ENCODE results near the gene SLC30A7.
"Not testable (repeated sequence)": the region's sequence is repeated elsewhere in the genome, so short reads cannot be mapped to it uniquely, and the experiment has no call there.

SLC30A7 gene

DNA sequence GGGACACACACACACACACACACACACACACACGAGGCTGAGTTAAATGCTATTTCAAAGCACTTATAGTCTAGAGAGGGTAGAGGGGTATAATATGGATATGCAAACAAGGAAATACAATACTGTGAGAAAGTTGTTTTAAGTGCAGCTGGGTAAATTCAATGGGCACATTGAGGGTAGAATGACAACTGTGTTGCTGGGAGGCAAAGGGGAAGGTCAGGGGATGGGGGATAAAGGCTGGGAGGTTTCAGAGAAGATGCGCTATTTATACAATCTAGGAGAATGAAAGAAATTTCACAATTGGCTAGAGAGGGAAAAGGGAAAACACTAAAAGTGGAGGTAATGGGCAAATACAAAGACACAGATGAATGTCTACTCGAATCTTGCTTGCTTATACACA lies 20.7 kb upstream of the SLC30A7 start:
- H3K27me3 ChIP-seq (replicated peaks in 2 of 5; ENCODE audit: control insufficient read depth in 4 of 5, insufficient read depth in 5 of 5, low read length in 4 of 5) = no peaks in the 10 kb centered on the region
- H3K27ac ChIP-seq (ENCODE audit: insufficient read depth in 1 of 2, low read depth in 1 of 2, low read length in 2 of 2, poor library complexity in 1 of 2, severe bottlenecking in 2 of 2) = no peak overlapping the region
- POLR2A ChIA-PET = no interaction called here
- no peaks in the 10 kb centered on the region for H3K9me3 ChIP-seq (ENCODE audit: control extremely low read depth in 1 of 5, control insufficient read depth in 4 of 5, insufficient read depth in 2 of 5, low read depth in 1 of 5, low read length in 4 of 5)
- CTCF ChIA-PET = interaction anchor here (1.0 to 2.2 kb wide), 3 partner anchors 11 to 414 kb away, joined by 3 to 6 read pairs (median 4); no protein-coding TSS in a partner anchor
- no peak for DNase-seq
- H3K4me3 ChIP-seq (ENCODE audit: control insufficient read depth in 1 of 7, extremely low read depth in 1 of 7, insufficient read depth in 4 of 7, low read depth in 2 of 7, low read length in 6 of 7) = no peak overlapping the region
- WGBS (ENCODE audit: insufficient coverage) = no CpG with 5 or more reads among the region's 3 CpGs
- H3K36me3 ChIP-seq (ENCODE audit: control insufficient read depth in 4 of 4, insufficient read depth in 4 of 4, low read length in 3 of 4) = peaks cover 2 to 6% (median 3%) of the 10 kb centered on the region in 4 experiments
- peaks cover 0 to 7% (median 3%) of the 10 kb centered on the region in 4 experiments for H3K4me1 ChIP-seq (ENCODE audit: control extremely low read depth in 1 of 4, control insufficient read depth in 4 of 4, insufficient read depth in 4 of 4, low read length in 3 of 4)

DNA sequence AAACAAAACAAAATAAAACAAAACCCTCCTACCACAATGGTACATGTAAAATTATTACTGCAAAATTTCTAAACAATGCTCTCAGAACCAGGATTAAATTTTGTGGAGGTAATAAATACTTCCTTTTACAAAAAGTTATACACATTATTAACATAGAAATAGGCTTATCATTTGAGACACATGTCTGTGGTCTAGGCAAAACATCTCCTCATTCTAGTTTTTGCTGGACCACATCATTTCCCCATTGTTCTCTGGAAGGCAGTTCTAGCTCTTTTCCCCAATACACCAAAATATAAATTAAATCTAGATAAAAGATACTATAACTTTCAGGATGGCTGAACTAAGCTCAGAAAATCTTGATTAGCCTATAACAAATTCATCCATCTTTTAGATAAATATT lies 19.6 kb upstream of the SLC30A7 start:
- Histone ChIP-seq H3K36me3 (ENCODE audit: control insufficient read depth in 4 of 4, insufficient read depth in 4 of 4, low read length in 3 of 4) (peaks cover 2 to 6% (median 3%) of the 10 kb centered on the region in 4 experiments), H3K9me3 (ENCODE audit: control extremely low read depth in 1 of 5, control insufficient read depth in 4 of 5, insufficient read depth in 2 of 5, low read depth in 1 of 5, low read length in 4 of 5) (no peaks in the 10 kb centered on the region), H3K27me3 (replicated peaks in 2 of 5; ENCODE audit: control insufficient read depth in 4 of 5, insufficient read depth in 5 of 5, low read length in 4 of 5) (no peaks in the 10 kb centered on the region), H3K4me3 (ENCODE audit: control insufficient read depth in 1 of 7, extremely low read depth in 1 of 7, insufficient read depth in 4 of 7, low read depth in 2 of 7, low read length in 6 of 7) (no peak overlapping the region), H3K27ac (ENCODE audit: insufficient read depth in 1 of 2, low read depth in 1 of 2, low read length in 2 of 2, poor library complexity in 1 of 2, severe bottlenecking in 2 of 2) (no peak overlapping the region), H3K4me1 (ENCODE audit: control extremely low read depth in 1 of 4, control insufficient read depth in 4 of 4, insufficient read depth in 4 of 4, low read length in 3 of 4) (no peaks in the 10 kb centered on the region)
- peak; percentile 12 to 74 (median 59) for DNase-seq
- ChIA-PET CTCF (interaction anchor here (0.9 to 2.1 kb wide), 6 partner anchors 8 to 413 kb away, joined by 3 to 7 read pairs (median 4); no protein-coding TSS in a partner anchor), POLR2A (interaction anchor here (0.6 kb wide), 1 partner anchor 561 kb away, joined by 5 read pairs; no protein-coding TSS in a partner anchor)

DNA sequence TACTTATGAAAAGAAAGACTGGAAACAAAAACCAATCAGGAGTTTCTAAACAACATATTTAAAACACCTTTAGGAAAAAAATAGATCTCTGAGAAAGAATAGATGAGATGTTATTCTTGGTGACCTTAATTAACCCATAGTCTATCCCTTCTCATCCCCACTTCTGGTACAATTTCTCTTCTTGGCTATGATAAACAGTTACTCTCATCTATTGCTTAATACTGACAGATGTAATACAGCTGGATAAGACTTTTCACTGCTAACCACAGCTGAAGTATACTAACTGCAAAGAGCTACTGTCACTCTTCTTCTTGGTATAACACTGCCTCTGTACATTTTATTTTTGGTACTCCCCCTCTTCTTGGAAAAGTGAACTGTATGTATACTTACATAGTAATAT lies 16.5 kb upstream of the SLC30A7 start:
- Histone ChIP-seq H3K27me3 (replicated peaks in 2 of 5; ENCODE audit: control insufficient read depth in 4 of 5, insufficient read depth in 5 of 5, low read length in 4 of 5) (no peaks in the 10 kb centered on the region), H3K27ac (ENCODE audit: insufficient read depth in 1 of 2, low read depth in 1 of 2, low read length in 2 of 2, poor library complexity in 1 of 2, severe bottlenecking in 2 of 2) (no peak overlapping the region), H3K4me1 (ENCODE audit: control extremely low read depth in 1 of 4, control insufficient read depth in 4 of 4, insufficient read depth in 4 of 4, low read length in 3 of 4) (peaks cover 0 to 2% (median 0%) of the 10 kb centered on the region in 4 experiments), H3K9me3 (ENCODE audit: control extremely low read depth in 1 of 5, control insufficient read depth in 4 of 5, insufficient read depth in 2 of 5, low read depth in 1 of 5, low read length in 4 of 5) (no peaks in the 10 kb centered on the region), H3K4me3 (ENCODE audit: control insufficient read depth in 1 of 7, extremely low read depth in 1 of 7, insufficient read depth in 4 of 7, low read depth in 2 of 7, low read length in 6 of 7) (no peak overlapping the region), H3K36me3 (ENCODE audit: control insufficient read depth in 4 of 4, insufficient read depth in 4 of 4, low read length in 3 of 4) (peaks cover 0 to 6% (median 3%) of the 10 kb centered on the region in 4 experiments)
- DNase-seq = no peak
- ChIA-PET POLR2A (no interaction called here), CTCF (interaction anchor here (0.9 to 1.9 kb wide), 4 partner anchors 9 to 416 kb away, joined by 3 to 7 read pairs (median 4); no protein-coding TSS in a partner anchor)

DNA sequence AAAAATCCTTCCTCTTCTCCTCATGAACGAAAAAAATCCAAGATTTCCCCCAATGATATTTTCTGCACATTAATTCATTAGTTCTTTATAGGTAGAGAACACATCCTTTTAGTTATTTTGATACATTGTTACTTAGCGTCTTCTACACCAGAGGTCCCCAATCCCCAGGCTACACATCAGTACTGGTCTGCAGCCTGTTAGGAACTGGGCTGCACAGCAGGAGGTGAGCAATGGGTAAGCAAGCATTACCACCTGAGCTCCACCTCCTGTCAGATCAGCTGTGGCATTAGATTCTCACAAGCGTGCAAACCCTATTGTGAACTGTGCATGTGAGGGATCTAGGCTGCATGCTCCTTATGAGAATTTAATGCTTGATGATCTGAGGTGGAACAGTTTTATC lies 14.2 kb upstream of the SLC30A7 start:
- WGBS (ENCODE audit: insufficient coverage) = no CpG with 5 or more reads among the region's 3 CpGs

DNA sequence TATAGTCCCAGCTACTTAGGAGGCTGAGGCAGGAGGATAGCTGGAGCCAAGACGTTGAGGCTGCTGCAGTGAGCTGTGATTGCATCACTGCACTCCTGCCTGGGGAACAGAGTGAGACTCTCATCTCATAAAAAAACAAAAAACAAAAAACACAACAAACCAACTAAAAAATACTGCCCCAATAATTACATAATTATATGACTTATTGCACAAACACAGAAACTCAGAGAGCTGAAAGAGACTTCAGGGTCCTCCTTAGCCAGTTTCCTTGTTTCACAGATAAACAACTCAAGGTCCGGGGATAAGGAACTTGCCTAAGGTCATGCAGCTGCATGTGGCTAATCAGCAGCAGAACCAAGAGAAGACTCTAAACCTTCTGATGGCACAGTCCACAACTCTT lies 13.2 kb upstream of the SLC30A7 start:
- Histone ChIP-seq H3K36me3 (ENCODE audit: control insufficient read depth in 4 of 4, insufficient read depth in 4 of 4, low read length in 3 of 4) (peaks cover 0 to 7% (median 3%) of the 10 kb centered on the region in 4 experiments), H3K4me3 (ENCODE audit: control insufficient read depth in 1 of 7, extremely low read depth in 1 of 7, insufficient read depth in 4 of 7, low read depth in 2 of 7, low read length in 6 of 7) (no peak overlapping the region), H3K4me1 (ENCODE audit: control extremely low read depth in 1 of 4, control insufficient read depth in 4 of 4, insufficient read depth in 4 of 4, low read length in 3 of 4) (peaks cover 0 to 2% (median 0%) of the 10 kb centered on the region in 4 experiments), H3K9me3 (ENCODE audit: control extremely low read depth in 1 of 5, control insufficient read depth in 4 of 5, insufficient read depth in 2 of 5, low read depth in 1 of 5, low read length in 4 of 5) (no peaks in the 10 kb centered on the region), H3K27ac (ENCODE audit: insufficient read depth in 1 of 2, low read depth in 1 of 2, low read length in 2 of 2, poor library complexity in 1 of 2, severe bottlenecking in 2 of 2) (no peak overlapping the region), H3K27me3 (replicated peaks in 2 of 5; ENCODE audit: control insufficient read depth in 4 of 5, insufficient read depth in 5 of 5, low read length in 4 of 5) (no peaks in the 10 kb centered on the region)
- CTCF ChIA-PET = interaction anchor here (0.6 to 1.0 kb wide), 2 partner anchors 417 to 419 kb away, joined by 3 read pairs; no protein-coding TSS in a partner anchor
- POLR2A ChIA-PET = interaction anchor here (0.6 kb wide), 1 partner anchor 21 kb away, joined by 5 read pairs; no protein-coding TSS in a partner anchor
- peak in 2 of 3 donors; percentile 38 to 52 for DNase-seq
- WGBS (ENCODE audit: insufficient coverage) = 13% methylated on average over 1 of the region's 2 CpGs

More for the DNA sequence above, 14.2 kb upstream of the SLC30A7 start:
- DNase-seq = no peak
- POLR2A ChIA-PET = no interaction called here
- Histone ChIP-seq H3K27ac (ENCODE audit: insufficient read depth in 1 of 2, low read depth in 1 of 2, low read length in 2 of 2, poor library complexity in 1 of 2, severe bottlenecking in 2 of 2) (no peak overlapping the region), H3K4me3 (ENCODE audit: control insufficient read depth in 1 of 7, extremely low read depth in 1 of 7, insufficient read depth in 4 of 7, low read depth in 2 of 7, low read length in 6 of 7) (no peak overlapping the region), H3K9me3 (ENCODE audit: control extremely low read depth in 1 of 5, control insufficient read depth in 4 of 5, insufficient read depth in 2 of 5, low read depth in 1 of 5, low read length in 4 of 5) (no peaks in the 10 kb centered on the region), H3K36me3 (ENCODE audit: control insufficient read depth in 4 of 4, insufficient read depth in 4 of 4, low read length in 3 of 4) (peaks cover 0 to 11% (median 5%) of the 10 kb centered on the region in 4 experiments), H3K27me3 (replicated peaks in 2 of 5; ENCODE audit: control insufficient read depth in 4 of 5, insufficient read depth in 5 of 5, low read length in 4 of 5) (no peaks in the 10 kb centered on the region), H3K4me1 (ENCODE audit: control extremely low read depth in 1 of 4, control insufficient read depth in 4 of 4, insufficient read depth in 4 of 4, low read length in 3 of 4) (peaks cover 0 to 2% (median 0%) of the 10 kb centered on the region in 4 experiments)
- CTCF ChIA-PET = interaction anchor here (1.8 to 2.2 kb wide), 2 partner anchors 13 to 422 kb away, joined by 6 to 7 read pairs; no protein-coding TSS in a partner anchor

DNA sequence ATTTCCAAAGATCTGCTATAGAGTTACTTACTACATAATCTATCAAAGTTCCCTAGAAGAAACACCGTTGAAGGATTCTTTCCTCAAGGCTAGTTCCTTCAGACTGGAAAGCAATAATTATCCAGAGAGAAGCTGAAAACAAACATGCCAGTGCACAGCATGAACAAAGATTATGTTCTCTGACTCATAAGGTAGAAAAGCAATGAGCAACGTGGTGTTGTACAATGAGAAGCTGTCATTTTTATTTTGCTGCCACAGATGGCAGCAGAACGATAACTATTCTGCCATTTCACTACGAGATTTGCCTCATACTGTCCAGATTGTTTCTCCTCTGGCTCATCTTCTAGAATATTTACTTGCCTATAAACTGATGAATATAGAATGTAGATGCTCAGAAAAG lies 11.9 kb upstream of the SLC30A7 start:
- peak in 2 of 3 donors; percentile 5 to 30 for DNase-seq
- Histone ChIP-seq H3K27me3 (replicated peaks in 2 of 5; ENCODE audit: control insufficient read depth in 4 of 5, insufficient read depth in 5 of 5, low read length in 4 of 5) (no peaks in the 10 kb centered on the region), H3K4me1 (ENCODE audit: control extremely low read depth in 1 of 4, control insufficient read depth in 4 of 4, insufficient read depth in 4 of 4, low read length in 3 of 4) (peaks cover 0 to 2% (median 0%) of the 10 kb centered on the region in 4 experiments), H3K4me3 (ENCODE audit: control insufficient read depth in 1 of 7, extremely low read depth in 1 of 7, insufficient read depth in 4 of 7, low read depth in 2 of 7, low read length in 6 of 7) (no peak overlapping the region), H3K36me3 (ENCODE audit: control insufficient read depth in 4 of 4, insufficient read depth in 4 of 4, low read length in 3 of 4) (peaks cover 3 to 7% (median 5%) of the 10 kb centered on the region in 4 experiments), H3K9me3 (ENCODE audit: control extremely low read depth in 1 of 5, control insufficient read depth in 4 of 5, insufficient read depth in 2 of 5, low read depth in 1 of 5, low read length in 4 of 5) (peaks cover 0 to 5% (median 3%) of the 10 kb centered on the region in 5 experiments), H3K27ac (ENCODE audit: insufficient read depth in 1 of 2, low read depth in 1 of 2, low read length in 2 of 2, poor library complexity in 1 of 2, severe bottlenecking in 2 of 2) (no peak overlapping the region)
- WGBS (ENCODE audit: insufficient coverage) = 90% methylated on average over 2 of the region's 4 CpGs
- ChIA-PET CTCF (no interaction called here), POLR2A (no interaction called here)

DNA sequence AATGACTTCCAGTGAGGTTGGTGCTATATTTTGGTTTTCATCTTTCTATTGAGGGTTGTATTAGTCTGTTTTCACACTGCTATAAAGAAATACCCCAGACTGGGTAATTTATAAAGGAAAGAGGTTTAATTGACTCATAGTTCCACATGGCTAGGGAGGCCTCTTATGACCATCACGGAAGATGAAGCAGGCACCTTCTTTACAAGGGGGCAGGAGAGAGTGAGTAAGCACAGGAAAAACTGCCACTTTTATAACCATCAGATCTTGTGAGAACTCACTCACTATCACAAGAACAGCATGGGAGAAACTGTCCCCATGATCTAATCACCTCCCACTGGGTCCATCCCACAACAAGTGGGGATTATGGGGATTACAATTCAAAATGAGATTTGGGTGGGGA lies 6.9 kb upstream of the SLC30A7 start:
- POLR2A ChIA-PET = not testable (repeated sequence)

More for the DNA sequence above, 6.9 kb upstream of the SLC30A7 start:
- H3K4me1 ChIP-seq (ENCODE audit: control extremely low read depth in 1 of 4, control insufficient read depth in 4 of 4, insufficient read depth in 4 of 4, low read length in 3 of 4) = peaks cover 3 to 12% (median 10%) of the 10 kb centered on the region in 4 experiments
- DNase-seq; H3K27ac ChIP-seq (ENCODE audit: insufficient read depth in 1 of 2, low read depth in 1 of 2, low read length in 2 of 2, poor library complexity in 1 of 2, severe bottlenecking in 2 of 2); CTCF ChIA-PET; H3K4me3 ChIP-seq (ENCODE audit: control insufficient read depth in 1 of 7, extremely low read depth in 1 of 7, insufficient read depth in 4 of 7, low read depth in 2 of 7, low read length in 6 of 7); H3K27me3 ChIP-seq (replicated peaks in 2 of 5; ENCODE audit: control insufficient read depth in 4 of 5, insufficient read depth in 5 of 5, low read length in 4 of 5): not testable (repeated sequence)
- peaks cover 5 to 17% (median 15%) of the 10 kb centered on the region in 5 experiments for H3K9me3 ChIP-seq (ENCODE audit: control extremely low read depth in 1 of 5, control insufficient read depth in 4 of 5, insufficient read depth in 2 of 5, low read depth in 1 of 5, low read length in 4 of 5)
- WGBS (ENCODE audit: insufficient coverage) = no CpG with 5 or more reads among the region's 1 CpG
- H3K36me3 ChIP-seq (ENCODE audit: control insufficient read depth in 4 of 4, insufficient read depth in 4 of 4, low read length in 3 of 4) = peaks cover 5 to 18% (median 11%) of the 10 kb centered on the region in 4 experiments

Measured in common myeloid progenitor, CD34-positive (primary cell).